ENCODE results near the gene ZNF598.
"Not testable (repeated sequence)": the region's sequence is repeated elsewhere in the genome, so short reads cannot be mapped to it uniquely, and the experiment has no call there.

The ZNF598 gene

DNA sequence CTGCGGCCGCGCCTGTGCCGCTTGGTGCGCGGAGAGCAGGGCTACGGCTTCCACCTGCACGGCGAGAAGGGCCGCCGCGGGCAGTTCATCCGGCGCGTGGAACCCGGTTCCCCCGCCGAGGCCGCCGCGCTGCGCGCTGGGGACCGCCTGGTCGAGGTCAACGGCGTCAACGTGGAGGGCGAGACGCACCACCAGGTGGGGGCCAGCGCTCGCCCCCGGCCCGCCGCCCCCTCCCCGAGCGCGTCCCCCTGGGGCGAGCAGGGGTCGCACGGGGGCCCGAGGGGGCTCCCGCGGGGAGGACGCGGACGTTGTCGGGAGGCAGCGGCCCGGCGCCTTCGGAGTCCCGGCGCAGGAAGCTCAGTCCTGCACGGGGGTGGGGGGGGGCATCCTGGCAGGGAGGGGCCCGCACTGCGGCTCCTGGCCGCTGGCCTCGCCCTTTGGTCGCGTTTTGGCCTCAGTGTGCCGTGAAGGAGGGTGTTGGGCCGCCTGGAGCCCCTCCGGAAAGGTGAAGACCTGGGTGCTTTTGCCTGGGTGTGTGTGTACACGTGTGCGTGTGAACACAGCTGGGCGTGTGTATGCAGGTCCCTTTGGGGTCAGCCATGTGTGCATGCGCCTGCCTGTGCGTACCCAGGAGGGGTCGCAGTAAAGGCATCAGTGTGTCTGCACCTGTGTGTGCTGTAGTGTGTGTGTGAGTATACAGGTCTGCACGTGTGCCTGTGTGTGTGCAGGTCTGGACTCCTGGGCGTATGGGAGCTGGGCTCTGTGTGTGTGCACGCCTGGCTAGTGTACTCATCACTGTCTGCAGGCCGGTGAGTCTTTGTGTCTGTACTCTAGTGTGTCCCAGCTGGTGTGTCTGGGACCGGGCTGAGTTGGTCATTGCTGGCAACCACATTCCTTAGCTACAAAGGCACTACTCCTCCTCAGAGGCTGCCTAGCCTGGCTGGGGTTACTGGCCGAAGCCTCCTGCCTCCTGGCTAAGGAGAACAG is 17.7 kb upstream of the ZNF598 start:
- no peak for DNase-seq

DNA sequence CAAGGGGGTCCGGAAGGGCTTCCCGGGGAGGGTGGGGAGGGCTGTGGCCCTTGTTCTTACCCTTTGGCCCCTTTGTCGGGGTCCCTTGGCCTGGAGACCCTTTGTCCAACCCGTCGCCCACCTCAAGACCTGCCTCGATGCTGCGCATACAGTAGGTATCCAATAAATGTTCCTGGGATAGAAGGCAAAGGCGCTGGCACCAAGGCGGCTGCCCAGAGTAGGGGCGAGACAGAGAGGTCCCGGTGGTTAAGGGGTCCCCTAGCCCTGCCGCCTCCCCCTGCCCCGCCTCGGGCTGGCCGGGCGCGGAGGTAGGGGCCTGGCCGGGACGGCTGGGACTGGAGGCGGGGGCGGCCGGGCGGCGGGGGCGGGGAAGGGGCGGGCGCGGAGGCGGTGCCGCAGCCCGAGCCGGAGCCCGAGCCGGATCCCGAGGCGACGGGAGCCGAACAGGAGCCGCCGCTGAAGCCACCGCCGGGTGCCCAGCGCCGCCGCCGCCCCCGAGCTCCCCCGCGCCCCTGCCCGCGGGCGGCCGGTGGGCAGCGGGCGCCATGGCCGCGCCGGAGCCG is 16.9 kb upstream of the ZNF598 start, which contains the start of gene NHERF2:
Gene NHERF2 (plus strand): TSS at position 442 of the 563 bp plus-strand sequence. CDS start 104 bp downstream, at position 546.
- no peak for DNase-seq

DNA sequence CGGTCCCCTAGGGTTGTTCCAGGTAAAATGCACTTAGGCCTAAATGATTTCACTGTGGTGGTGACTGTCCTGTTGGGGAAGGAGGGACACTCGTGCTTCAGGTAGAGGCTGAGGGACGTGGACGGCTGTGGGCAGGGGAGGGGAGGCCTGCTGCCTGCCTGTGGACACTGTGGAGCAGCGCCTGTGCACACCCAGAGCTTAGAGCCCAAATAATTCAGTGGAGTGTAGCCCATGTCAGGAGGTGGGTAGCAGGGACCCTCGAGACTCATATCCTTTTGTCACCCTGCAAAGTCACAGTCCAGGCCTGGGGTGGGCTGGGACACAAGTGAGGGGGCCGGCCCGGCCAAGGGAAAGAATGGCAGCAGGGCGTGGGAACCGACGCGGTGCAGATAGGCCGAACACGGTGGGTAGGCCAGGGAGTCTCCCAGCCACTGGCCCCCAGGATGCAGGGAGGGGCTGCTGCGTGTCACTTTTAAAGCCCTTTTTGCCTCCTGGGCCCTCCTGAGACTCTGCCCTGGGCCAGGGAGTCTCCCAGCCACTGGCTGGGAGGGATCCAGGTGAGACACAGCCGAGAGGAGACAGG is 16.3 kb upstream of the ZNF598 start:
- DNase-seq = no peak

DNA sequence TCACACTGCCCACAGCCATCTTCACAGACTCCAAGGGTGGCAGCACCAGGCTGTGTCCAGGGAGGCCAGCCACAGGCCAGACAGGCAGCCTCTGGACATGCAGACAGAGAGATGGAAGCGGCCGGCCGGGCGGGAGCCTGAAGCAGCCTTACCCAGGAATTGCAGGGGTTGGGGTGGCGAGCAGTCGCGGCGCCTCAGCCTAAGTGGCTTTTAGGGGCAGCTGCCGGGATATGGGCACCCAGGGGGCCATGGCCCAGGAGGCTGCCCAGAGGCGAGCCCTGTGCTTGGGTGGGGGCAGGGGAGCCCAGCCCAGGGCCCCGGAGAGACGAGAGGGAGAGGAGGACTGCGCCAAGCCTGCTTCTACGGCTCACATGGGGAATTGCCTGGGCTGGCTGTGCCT is 15.6 kb upstream of the ZNF598 start:
- no peak for DNase-seq

DNA sequence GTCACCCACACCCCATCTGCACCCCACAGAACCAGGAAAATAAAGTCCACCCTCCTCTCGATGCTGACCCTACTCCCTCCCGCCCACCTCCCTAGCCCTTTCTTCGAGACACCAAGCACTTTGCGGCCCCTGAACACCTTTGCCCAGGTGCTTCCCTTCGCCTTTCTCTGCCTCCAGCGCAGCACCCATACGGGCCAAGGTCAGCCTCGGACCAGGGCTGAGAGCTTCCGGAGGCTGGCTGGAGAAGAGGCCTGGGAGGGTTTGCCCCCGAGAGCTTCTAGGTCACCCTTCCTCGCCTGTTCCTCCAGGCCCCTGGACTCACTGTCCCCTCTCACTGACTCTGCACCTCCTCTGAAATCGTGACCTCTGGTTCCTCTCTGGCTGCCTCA is 14.4 kb upstream of the ZNF598 start:
- DNase-seq = no peak

DNA sequence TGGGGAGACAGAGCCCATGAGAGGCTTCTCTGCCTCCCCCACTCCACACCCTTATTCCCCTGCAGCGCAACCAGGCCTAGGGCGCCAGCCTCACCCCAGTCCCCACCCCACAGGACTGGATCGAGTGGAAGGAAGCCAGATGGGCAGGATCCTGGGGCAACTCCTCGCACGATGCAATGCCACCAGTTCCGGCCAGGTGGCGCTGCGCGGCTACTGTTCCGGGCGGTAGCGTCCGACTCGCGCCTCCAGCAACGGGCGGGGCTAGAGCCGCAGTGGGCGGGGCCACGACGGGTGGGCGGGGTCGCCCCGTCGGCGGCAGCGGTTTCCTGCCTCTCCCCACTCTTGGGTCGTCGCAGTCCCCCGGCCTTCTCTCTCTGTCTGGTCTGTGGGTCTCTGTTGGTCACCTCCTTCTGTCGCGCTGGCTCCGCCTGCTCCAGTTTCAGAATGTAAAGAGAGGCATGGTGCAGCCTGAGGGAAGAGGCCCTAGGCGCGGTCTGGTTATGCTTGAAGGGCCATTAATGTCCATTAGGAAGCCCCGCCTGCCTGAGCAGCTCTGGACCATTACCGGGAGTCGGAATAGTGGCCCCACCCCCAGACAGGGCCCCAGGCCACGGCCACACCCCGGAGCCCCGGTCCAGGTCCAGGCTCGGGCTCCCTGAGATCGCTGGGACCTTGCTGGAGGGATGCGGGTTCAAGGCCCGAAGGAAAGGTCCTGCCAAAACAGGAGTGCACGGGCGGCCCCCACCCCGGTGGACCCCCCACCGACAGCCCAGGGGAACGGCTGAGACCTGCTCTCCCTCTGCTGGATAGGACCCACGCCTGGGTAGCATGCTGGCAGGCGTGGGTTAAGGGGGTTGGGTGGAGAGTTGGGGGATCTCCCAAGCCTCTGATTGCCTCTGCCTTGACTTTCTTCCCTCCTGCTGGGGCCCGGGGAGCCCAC is 13.7 kb upstream of the ZNF598 start:
- peak; percentile 90 to 97 for DNase-seq

DNA sequence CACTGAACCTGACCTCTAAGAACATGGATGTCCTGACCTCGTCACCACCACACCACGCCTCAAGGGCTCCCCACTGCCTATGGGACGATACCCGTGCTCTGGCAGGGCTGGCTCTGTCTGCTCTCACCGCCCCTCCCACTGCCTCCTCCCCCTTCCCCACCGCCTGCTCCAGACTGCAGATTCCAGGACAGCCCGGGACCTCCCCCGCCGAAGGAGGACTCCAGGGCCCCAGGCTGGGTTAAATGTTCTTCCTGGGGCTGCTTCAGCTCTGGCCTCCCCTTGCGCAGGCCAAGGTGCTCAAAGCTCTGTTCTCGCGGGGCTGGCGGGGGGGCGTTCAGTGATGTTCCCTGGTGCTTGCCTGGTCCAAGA is 13.1 kb upstream of the ZNF598 start:
- DNase-seq = no peak

DNA sequence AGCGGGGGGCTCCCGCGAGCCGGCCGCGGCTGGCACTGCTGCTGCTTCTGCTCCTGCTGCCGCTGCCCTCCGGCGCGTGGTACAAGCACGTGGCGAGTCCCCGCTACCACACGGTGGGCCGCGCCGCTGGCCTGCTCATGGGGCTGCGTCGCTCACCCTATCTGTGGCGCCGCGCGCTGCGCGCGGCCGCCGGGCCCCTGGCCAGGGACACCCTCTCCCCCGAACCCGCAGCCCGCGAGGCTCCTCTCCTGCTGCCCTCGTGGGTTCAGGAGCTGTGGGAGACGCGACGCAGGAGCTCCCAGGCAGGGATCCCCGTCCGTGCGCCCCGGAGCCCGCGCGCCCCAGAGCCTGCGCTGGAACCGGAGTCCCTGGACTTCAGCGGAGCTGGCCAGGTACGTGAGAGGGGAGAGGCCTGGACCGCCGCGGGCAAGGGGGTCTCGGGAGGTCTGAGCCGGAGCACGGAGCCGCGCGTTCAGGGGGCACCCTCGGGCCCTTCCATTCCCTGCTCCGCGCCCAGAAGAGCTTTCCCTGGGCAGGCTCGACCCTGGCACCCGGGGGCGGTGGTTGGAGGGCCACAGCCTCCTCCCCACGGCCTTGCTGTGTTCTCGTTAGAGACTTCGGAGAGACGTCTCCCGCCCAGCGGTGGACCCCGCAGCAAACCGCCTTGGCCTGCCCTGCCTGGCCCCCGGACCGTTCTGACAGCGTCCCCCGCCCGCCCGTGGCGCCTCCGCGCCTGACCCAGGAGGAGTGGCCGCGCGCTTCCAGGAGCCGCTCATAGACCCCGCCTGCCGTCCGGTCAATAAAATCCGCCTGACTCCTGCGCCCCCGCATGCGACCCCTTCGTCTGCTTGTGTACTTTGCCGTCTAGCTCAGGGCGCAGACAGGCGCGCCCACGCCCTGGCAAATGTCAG is 10.6 kb upstream of the ZNF598 start:
- DNase-seq = no peak

DNA sequence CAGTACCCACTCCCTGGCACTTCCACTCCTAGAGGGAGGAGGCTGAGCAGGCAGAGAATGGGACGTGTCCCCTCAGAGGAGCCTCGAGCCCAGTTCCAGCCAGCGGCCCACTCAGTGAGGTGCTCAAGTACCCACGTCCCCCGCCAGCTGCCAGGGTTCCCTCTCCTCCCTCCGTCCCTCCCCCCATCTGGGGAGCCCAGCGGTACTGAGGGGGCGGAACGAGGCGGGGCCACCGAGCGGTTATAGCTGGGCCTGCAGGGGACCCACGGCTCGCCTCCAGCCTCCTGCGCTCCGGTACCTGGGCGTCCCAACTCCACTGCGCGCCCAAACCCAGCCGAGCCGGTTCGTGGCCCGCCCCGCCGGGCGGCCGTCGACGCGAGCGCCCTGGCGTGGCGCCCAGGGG is 9.9 kb upstream of the ZNF598 start, which contains the start of gene NPW:
Gene NPW (plus strand): TSS at position 268 of the 403 bp plus-strand sequence.
- peak; percentile 37 to 40 for DNase-seq

DNA sequence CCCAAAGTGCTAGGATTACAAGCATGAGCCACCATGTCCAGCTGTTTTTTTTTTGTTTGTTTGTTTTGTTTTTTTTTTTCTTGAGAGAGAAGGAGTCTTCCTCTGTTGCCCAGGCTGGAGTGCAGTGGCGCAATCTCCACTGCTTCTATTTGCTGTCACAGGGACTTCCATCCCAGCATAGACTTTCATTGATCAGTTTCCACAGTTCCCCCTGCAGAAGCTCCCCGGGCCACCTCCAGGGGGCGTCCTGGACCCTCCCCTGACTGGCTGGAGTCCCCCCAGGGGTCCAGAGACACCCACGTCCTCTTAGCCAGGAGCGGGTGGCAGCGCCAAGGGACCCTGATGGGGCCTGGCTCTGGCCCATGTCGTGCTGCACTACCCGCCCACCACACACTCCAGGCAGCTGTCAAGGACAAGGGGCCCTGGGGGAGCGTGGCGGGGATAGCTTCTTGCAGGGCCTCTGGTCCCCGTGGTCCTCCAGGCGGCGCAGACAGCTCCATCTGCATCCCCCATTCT is 6.8 kb upstream of the ZNF598 start:
- DNase-seq = no peak

DNA sequence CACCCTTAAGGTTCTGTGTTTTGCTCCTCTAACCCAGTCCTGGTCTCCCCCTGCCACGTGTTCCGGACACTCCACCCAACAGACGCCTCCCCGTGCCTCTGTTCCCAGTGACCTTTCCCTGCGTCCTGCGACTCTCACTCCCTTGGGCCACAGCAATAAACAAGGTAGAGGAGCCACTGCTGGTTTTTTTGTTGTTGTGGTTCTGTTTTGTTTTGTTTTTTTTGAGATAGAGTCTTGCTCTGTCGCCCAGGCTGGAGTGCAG is 6.3 kb upstream of the ZNF598 start:
- no peak for DNase-seq

DNA sequence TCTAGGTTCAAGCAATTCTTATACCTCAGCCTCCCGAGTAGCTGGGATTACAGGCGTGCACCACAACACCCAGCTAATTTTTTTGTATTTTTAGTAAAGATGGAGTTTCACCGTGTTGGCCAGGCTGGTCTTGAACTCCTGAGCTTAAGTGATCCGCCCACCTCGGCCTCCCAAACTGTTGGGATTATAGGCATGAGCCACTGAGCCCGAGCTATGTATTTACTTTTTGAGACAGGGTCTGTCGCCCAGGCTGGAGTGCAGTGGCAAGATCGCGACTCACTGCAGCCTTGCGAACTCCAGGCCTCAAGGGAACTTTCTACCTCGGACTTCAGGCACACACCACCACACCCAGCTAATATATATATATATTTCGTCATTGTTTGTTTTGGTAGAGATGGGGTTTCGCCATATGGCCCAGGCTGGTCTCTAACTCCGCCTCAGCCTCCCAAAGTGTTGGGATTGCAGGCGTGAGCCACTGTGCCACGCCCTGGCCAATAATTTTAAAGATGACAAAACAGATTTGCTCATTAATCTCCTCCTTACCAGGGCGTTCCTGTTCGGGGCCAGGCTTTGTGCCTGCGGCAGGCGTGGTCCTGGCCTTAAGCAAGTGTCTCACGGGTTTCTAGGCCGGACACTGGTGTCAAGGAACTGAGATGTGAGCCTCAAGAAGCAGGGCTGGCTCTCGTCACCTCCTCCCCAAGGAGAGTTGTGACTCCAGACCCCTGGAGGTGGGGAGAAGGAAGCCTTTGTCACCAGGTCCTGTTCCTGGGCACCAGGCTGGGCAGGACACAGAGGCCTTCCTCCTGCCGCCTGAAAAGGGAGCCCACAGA is 5.7 kb upstream of the ZNF598 start:
- DNase-seq = no peak

DNA sequence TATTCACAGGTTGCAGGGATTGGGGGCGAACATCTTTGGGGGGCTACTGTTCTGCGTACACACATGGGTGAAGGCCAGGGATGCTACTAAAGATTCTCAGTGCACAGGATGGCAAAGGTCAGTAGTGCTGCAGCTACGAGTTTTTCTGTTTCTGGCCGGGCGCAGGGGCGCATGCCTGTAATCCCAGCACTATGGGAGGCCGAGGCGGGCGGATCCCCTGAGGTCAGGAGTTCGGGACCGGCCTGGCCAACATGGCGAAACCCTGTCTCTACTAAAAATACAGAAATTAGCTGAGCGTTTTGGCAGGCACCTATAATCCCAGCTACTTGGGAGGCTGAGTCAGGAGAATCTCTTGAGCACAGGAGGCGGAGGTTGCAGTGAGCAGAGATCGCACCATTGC is 3.9 kb upstream of the ZNF598 start:
- no peak for DNase-seq

DNA sequence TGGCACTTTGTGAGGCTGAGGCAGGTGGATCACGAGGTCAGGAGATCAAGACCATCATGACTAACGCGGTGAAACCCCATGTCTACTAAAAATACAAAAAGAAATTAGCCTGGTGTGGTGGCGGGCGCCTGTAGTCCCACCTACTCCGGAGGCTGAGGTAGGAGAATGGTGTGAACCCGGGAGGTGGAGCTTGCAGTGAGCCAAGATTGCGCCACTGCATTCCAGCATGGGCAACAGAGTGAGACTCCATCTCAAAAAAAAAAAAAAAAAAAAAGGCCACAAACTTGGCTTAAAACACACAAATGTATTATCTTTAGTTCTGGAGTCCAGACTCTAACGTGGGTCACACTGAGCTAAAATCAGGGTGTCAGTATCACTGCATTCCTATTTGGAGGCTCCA is 2.1 kb upstream of the ZNF598 start:
- not testable (repeated sequence) for DNase-seq

DNA sequence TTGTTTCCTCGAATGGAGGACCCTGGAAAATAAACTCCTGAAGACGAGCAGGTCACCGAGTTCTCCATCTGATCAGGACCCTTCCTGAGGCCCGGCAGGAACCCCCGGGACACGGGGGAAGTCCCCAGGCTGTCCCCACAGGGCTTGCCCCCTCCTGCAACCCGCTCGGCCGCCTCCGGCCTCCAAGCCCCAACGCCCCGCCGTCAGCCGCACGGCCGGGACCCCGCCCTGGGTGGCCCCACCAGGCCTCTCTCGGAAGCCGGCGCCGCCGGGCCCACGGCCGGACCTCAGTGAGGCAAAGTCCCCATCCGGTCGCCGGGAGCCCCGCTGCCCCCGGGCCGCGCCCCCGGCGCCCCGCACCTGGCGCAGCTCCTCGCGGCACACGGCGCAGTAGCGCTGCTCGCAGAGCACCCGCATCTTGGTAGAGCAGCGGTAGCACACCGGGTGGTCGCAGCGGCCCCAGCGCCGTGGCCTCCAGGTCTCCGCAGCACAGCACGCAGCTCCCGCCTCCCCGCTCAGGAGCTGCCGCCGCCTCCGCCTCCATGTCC is 383 bp downstream of the ZNF598 start:
- no peak for DNase-seq

DNA sequence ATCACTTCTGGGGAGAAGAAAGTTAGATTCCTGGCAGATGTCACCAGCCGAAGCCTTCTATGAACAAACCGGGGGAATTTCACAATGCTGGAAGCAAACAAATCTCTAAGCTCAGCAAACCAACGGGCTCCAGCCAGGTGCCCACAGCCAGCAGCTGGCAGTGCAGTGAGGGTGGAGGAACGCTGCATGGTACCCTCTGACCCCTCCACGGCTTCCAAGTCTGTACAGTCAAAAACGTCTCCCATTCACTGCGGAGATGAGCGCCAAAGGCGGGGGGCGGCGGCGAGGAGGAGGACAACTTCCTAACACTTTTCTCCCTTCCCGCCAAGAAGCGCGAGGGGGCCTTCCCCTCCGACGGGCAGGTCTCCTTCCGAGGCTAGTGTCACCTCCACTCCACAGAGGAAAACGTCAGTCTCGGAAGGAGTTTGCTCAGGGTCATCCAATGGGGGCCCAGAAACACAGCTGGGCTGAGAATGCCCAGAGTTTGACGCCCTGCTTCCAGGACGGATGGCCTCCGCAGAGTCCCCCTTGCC is 924 bp downstream of the ZNF598 start:
- DNase-seq = no peak

DNA sequence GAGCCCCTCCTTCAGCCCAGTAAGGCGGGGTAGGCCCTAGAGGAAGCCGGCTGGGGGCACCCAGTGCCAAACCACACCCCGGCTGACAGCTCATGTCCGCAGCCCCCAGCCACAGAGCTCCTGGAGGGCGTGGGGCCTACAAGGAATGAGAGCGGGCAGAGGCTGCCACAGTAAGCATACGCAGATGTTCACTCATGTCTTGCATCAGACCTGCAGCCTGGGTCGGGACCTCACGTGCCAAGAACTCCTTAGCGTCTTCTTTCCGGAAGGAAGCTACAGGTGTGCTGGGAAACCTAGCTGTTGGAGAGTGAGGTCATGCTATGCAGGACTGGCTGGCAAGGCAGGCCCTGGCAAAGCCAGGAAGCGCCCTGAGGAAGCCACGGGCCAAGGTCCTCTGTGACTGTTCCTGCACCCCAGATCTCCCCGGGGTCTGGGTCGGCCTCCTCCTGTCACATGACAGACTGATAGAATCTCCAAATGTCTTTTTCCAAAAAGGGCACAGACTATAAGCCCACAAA is 1.6 kb downstream of the ZNF598 start:
- no peak for DNase-seq

DNA sequence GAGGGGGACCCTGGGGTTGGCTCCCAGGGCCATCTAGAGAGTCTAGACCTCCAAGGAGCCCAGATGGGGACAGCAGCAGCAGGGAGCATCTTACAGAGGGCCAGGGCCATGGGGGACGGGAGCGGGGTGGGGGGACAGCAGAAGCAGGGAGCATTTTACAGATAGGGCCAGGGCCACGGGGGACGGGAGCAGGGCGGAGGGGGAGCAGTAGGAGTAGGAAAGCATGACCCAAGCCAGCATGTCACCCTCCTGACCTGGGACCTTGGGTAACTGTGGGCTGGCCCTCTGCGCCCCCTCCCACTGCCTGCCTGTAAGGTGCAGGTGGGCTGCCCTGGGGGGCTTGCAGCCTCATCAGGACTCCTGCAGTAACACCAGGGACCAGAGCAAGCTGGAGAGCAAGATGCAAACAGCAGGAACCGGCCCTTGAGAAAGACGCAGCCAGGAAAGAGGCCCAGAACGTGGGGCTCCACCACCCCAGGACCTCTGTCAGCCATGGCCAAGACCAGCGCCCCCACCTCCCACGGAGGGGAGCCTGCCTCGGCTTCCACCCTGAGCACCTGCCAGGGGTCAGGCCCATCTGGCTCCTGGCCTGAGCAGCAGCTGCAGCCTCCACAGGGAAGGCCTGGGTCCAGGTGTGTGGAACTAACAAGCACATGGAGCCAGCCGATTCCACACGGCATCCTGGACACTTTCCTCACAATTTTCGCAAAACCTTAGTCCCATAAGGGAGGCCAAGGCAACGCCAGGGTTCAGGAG is 2.4 kb downstream of the ZNF598 start:
- no peak for DNase-seq

DNA sequence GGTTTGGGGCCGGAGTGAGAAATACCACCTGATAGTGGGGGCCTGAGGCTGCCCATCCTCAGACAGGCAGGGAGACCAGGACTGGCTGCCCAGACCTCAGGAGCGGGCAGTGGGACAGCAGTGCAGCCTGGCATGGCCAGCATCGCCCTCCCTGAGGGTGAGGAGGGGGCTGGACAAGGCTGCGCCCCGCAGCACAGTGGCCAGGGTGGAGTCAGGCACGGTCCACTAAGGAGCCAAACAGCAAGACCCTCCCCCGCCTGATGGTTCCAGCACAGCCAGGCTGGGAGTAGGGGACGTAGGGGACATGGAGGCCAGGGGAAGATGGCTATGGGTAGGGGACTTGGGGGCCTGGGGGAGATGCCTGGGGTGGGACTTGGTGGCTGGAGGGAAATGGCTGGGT is 3.3 kb downstream of the ZNF598 start:
- DNase-seq = no peak

All from stimulated activated CD4-positive, alpha-beta T cell treated with anti-CD3 and anti-CD28 coated beads, Interleukin-4, amount 100 ng/mL, for 4 hours (primary cell).